NT2/D1 (cell line): ENCODE data around the gene CAPN14.

Experiments used
- YY1 ChIP-seq: IDR thresholded peaks from 2 replicates; pipeline ENCODE4 v1.6.1; 2011; ENCODE audit not compliant: insufficient read length, insufficient read depth
- ZNF274 ChIP-seq: IDR thresholded peaks from 2 replicates; pipeline ENCODE4 v1.6.1; 2011; ENCODE audit warnings: mild to moderate bottlenecking, low read depth, low read length

DNA sequence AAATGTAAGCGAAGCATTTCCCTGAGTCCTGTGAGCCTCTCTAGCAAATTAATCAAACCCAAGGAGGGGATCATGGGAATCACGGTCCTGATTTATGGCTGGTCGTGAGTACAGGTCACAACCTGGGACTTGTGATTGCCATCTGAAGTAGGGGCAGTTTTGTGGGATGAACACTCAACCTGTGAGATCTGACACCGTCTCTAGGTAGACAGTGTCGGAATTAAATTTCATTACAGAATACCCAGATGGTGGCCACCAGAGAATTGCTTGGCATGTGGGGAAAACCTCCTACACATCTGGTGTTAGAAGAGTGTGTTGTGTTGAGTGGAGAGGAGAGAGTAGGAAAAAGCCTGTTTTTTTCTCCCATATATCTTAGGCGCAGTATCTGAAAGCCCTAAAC is 12.5 kb downstream of the CAPN14 start:
- TF ChIP-seq ZNF274 (no peak), YY1 (no peak)
